H1 (cell line): ENCODE results near the gene POGZ. TPM values are rescaled to one million over a fixed set of nuclear protein-coding genes. Genes with fewer than 3 reads are reported as not detected.

Experiments used
- CTCF ChIA-PET: fragments of 300-600 bp; sonication (Branson Sonifier 250); formaldehyde crosslinking; loops from one replicate; lab custom pipeline; 2021; ENCODE audit not compliant: partially characterized antibody; lab: Charles Lee
- POLR2A ChIA-PET: fragments of 300-600 bp; sonication (Branson Sonifier 250); formaldehyde crosslinking; loops from one replicate; lab custom pipeline; 2021; ENCODE audit warnings: inconsistent platforms; ENCODE audit not compliant: partially characterized antibody; lab: Charles Lee
- DNase-seq, 2 experiments: peaks; one replicate each; pipeline versions ENCODE4 v3.0.0 to v3.0.0-alpha.2; 2010 to 2022; ENCODE audit warnings: low spot score in 2 of 2, low read depth in 1 of 2, mixed read lengths in 1 of 2
- FAIRE-seq: peaks from 2 replicates; lab custom pipeline; 2011; peaks lifted over from hg19 to GRCh38; lab: Jason Lieb, UNC
- H2AFZ ChIP-seq: 2 replicates; pipeline ENCODE4 v1.8.1; 2012; ENCODE audit warnings: low read length, inconsistent platforms
- H2AK5ac ChIP-seq: 2 replicates; pipeline ENCODE4 v1.6.1; 2013; ENCODE audit warnings: low read depth, low read length
- H2BK120ac ChIP-seq: replicated peaks from 2 replicates; pipeline ENCODE3; 2013; ENCODE audit warnings: low read depth, low read length, inconsistent platforms
- H2BK12ac ChIP-seq: 2 replicates; pipeline ENCODE4 v1.6.1; 2013; ENCODE audit warnings: low read depth, low read length
- H2BK15ac ChIP-seq: 2 replicates; pipeline ENCODE4 v1.6.1; 2013; ENCODE audit warnings: low read length
- H2BK20ac ChIP-seq: 2 replicates; pipeline ENCODE4 v1.6.1; 2013; ENCODE audit warnings: low read length
- H2BK5ac ChIP-seq: 2 replicates; pipeline ENCODE4 v1.6.1; 2013; ENCODE audit warnings: low read depth, low read length
- H3K14ac ChIP-seq: 2 replicates; pipeline ENCODE4 v1.6.1; 2013; ENCODE audit warnings: inconsistent platforms; ENCODE audit not compliant: insufficient read length
- H3K18ac ChIP-seq: 2 replicates; pipeline ENCODE4 v1.6.1; 2013; ENCODE audit warnings: low read length; ENCODE audit errors: extremely low read depth
- H3K23ac ChIP-seq: 2 replicates; pipeline ENCODE4 v1.6.1; 2013; ENCODE audit warnings: inconsistent platforms; ENCODE audit not compliant: insufficient read length
- H3K23me2 ChIP-seq: 2 replicates; pipeline ENCODE4 v1.6.1; 2013; ENCODE audit warnings: low read depth, low read length
- H3K27ac ChIP-seq: 2 replicates; pipeline ENCODE4 v1.6.1; 2011; ENCODE audit warnings: low read depth, low read length, inconsistent platforms
- H3K27me3 ChIP-seq, 4 experiments: replicated peaks in 1 of 4; 1 replicate in 1 of 4; 2 replicates in 3 of 4; pipeline versions ENCODE4 v1.6.1 to v1.8.1; 2011 to 2013; ENCODE audit warnings: low read length in 3 of 4, mild to moderate bottlenecking in 3 of 4, inconsistent platforms in 2 of 4, mixed read lengths in 2 of 4, moderate library complexity in 1 of 4; ENCODE audit not compliant: control insufficient read depth in 3 of 4, insufficient read depth in 3 of 4; ENCODE audit errors: extremely low read depth in 1 of 4
- H3K36me3 ChIP-seq, 4 experiments: 2 replicates each; pipeline versions ENCODE4 v1.6.1 to v1.8.1; 2011 to 2013; ENCODE audit warnings: mild to moderate bottlenecking in 4 of 4, low read length in 3 of 4, moderate library complexity in 2 of 4, control low read depth in 1 of 4, inconsistent platforms in 1 of 4; ENCODE audit not compliant: insufficient read depth in 4 of 4, control insufficient read depth in 2 of 4
- H3K4ac ChIP-seq: replicated peaks from 2 replicates; pipeline ENCODE3; 2013; ENCODE audit warnings: low read length, low read depth, mixed read lengths, inconsistent platforms; ENCODE audit not compliant: insufficient read length
- H3K4me1 ChIP-seq, 4 experiments: replicated peaks in 1 of 4; 1 replicate in 1 of 4; 2 replicates in 3 of 4; pipeline versions ENCODE4 v1.6.1 to v1.8.1; 2011 to 2013; ENCODE audit warnings: low read length in 3 of 4, inconsistent platforms in 2 of 4, mixed read lengths in 1 of 4; ENCODE audit not compliant: insufficient read depth in 4 of 4, control insufficient read depth in 3 of 4
- H3K4me2 ChIP-seq, 2 experiments: 2 replicates each; pipeline versions ENCODE4 v1.6.1 to v1.8.1; 2011 to 2013; ENCODE audit warnings: low read depth in 2 of 2, low read length in 2 of 2, control low read depth in 1 of 2, inconsistent platforms in 1 of 2, mild to moderate bottlenecking in 1 of 2; ENCODE audit not compliant: insufficient read depth in 1 of 2
- H3K4me3 ChIP-seq, 4 experiments: fragments of 200-600, 300-600 bp in 1 of 4; sonication (generic), shearing (Covaris generic), sonication (Bioruptor Twin) in 1 of 4; 2 replicates each; pipeline versions ENCODE4 v1.5.1 to v1.8.1; 2011 to 2016; ENCODE audit warnings: low read length in 4 of 4, low read depth in 3 of 4, control low read depth in 2 of 4, inconsistent platforms in 2 of 4, mild to moderate bottlenecking in 2 of 4, mixed read lengths in 1 of 4, moderate library complexity in 1 of 4; ENCODE audit not compliant: insufficient read depth in 2 of 4; ENCODE audit errors: extremely low read depth in 1 of 4
- H3K56ac ChIP-seq: replicated peaks from 2 replicates; pipeline ENCODE3; 2013; ENCODE audit warnings: low read depth, mild to moderate bottlenecking, mixed read lengths, low read length, inconsistent platforms; ENCODE audit not compliant: insufficient read length
- H3K79me1 ChIP-seq: 2 replicates; pipeline ENCODE4 v1.6.1; 2013; ENCODE audit warnings: low read depth, low read length, control low read depth
- H3K79me2 ChIP-seq, 2 experiments: 2 replicates each; pipeline versions ENCODE4 v1.6.1 to v1.8.1; 2012 to 2013; ENCODE audit warnings: low read length in 2 of 2, mild to moderate bottlenecking in 2 of 2, inconsistent platforms in 1 of 2; ENCODE audit not compliant: insufficient read depth in 2 of 2, control insufficient read depth in 1 of 2
- H3K9ac ChIP-seq, 4 experiments: replicated peaks in 1 of 4; 1 replicate in 1 of 4; 2 replicates in 3 of 4; pipeline versions ENCODE4 v1.6.1 to v1.8.1; 2011 to 2013; ENCODE audit warnings: low read depth in 3 of 4, low read length in 3 of 4, control low read depth in 2 of 4, mild to moderate bottlenecking in 2 of 4, moderate library complexity in 2 of 4, inconsistent platforms in 1 of 4; ENCODE audit errors: extremely low read depth in 1 of 4
- H3K9me3 ChIP-seq, 2 experiments: 2 replicates each; pipeline versions ENCODE4 v1.6.1 to v1.8.1; 2012 to 2013; ENCODE audit warnings: mild to moderate bottlenecking in 2 of 2, moderate library complexity in 2 of 2, control low read depth in 1 of 2, inconsistent platforms in 1 of 2, low read depth in 1 of 2, low read length in 1 of 2, mixed read lengths in 1 of 2; ENCODE audit not compliant: insufficient read depth in 2 of 2
- H4K20me1 ChIP-seq, 2 experiments: replicated peaks in 1 of 2; 2 replicates each; pipeline versions ENCODE3 to v1.8.1; 2011 to 2013; ENCODE audit warnings: inconsistent platforms in 2 of 2, low read length in 2 of 2, mild to moderate bottlenecking in 1 of 2; ENCODE audit not compliant: insufficient read depth in 2 of 2, control insufficient read depth in 1 of 2
- H4K5ac ChIP-seq: 2 replicates; pipeline ENCODE4 v1.6.1; 2013; ENCODE audit warnings: low read length, low read depth, mixed read lengths, inconsistent platforms; ENCODE audit not compliant: insufficient read length
- H4K8ac ChIP-seq: 2 replicates; pipeline ENCODE4 v1.8.0; 2013; ENCODE audit warnings: mild to moderate bottlenecking, moderate library complexity, low read length, inconsistent platforms; ENCODE audit not compliant: insufficient read depth; ENCODE audit errors: extremely low read depth
- H4K91ac ChIP-seq: replicated peaks from 2 replicates; pipeline ENCODE3; 2013; ENCODE audit warnings: low read length, mixed read lengths, inconsistent platforms; ENCODE audit not compliant: insufficient read length
- BCL11A ChIP-seq, 2 experiments: IDR thresholded peaks; one replicate each; pipeline ENCODE4 v1.6.1; 2011; ENCODE audit warnings: low read depth in 2 of 2, low read length in 2 of 2, mild to moderate bottlenecking in 2 of 2
- CREB1 ChIP-seq: IDR thresholded peaks from 2 replicates; pipeline ENCODE4 v1.6.1; 2012; ENCODE audit warnings: inconsistent platforms
- MAFK ChIP-seq: IDR thresholded peaks from 2 replicates; pipeline ENCODE4 v1.6.1; 2012; ENCODE audit warnings: low read depth, mild to moderate bottlenecking, improper control_type of control experiment, low read length
- RFX5 ChIP-seq: IDR thresholded peaks from 2 replicates; pipeline ENCODE4 v1.6.1; 2011; ENCODE audit warnings: low read depth, low read length, improper control_type of control experiment, borderline replicate concordance
- SAP30 ChIP-seq: fragments of 300-600 bp; sonication (generic); IDR thresholded peaks from 2 replicates; pipeline ENCODE4 v1.7.1; 2012; ENCODE audit warnings: low read length, moderate library complexity, mild to moderate bottlenecking, inconsistent platforms; ENCODE audit not compliant: insufficient read depth, insufficient replicate concordance
- TAF1 ChIP-seq: IDR thresholded peaks from 2 replicates; pipeline ENCODE4 v1.6.1; 2011; ENCODE audit warnings: mild to moderate bottlenecking, low read depth, low read length
- TCF12 ChIP-seq: IDR thresholded peaks from 2 replicates; pipeline ENCODE4 v1.6.1; 2011; ENCODE audit warnings: low read depth, mild to moderate bottlenecking, low read length
- WGBS, 2 experiments: shearing (Covaris generic) in 1 of 2; methylation state at CpG; one replicate each; pipeline versions ENCODE4 v1.1.6 to v1.1.7; 2013 to 2015; ENCODE audit warnings: low lambda C conversion rate in 2 of 2, mixed read lengths in 2 of 2, inconsistent platforms in 1 of 2, low coverage in 1 of 2, missing lambda C conversion rate in 1 of 2; ENCODE audit not compliant: insufficient replicate concordance in 2 of 2, insufficient coverage in 1 of 2, insufficient read length in 1 of 2; ENCODE audit errors: extremely low coverage in 1 of 2, missing lambda C conversion rate in 1 of 2; 5-methylcytosine and 5-hydroxymethylcytosine counted together
- polyA plus RNA-seq, 7 experiments: library from polyadenylated mRNA; depleted of rRNA in 3 of 7; stranded (reverse) in 5 of 7; unstranded in 2 of 7; fragments of >200 nt in 5 of 7; fragments of 200-250 nt in 2 of 7; gene quantifications; 1 replicate in 5 of 7; 2 replicates in 1 of 7; 4 replicates in 1 of 7; pipeline versions ENCODE4 v1.2.1 to v1.2.3, GENCODE V29; 2011 to 2013; ENCODE audit warnings: missing spikeins in 2 of 7, mixed read lengths in 2 of 7
- total RNA-seq: library from RNA; stranded (reverse); fragmentation: NEBNext Ultra II Directional; extraction: Animal tissue kit (Norgen Biotek cat#: 25700); gene quantifications from 2 replicates; pipeline ENCODE4 v1.2.1, GENCODE V29; 2021
- TF ChIP-seq, protein P1 (sequence below): IDR thresholded peaks from 2 replicates; pipeline ENCODE4 v1.6.1; 2012; ENCODE audit warnings: inconsistent platforms

The POGZ gene
- total and polyA plus RNA-seq, 2 of the 8 experiments (the other 6 are each of a cell fraction or from before 2014, with no cell fraction given): 66.4 to 105 TPM

GRCh38 chr1:151465026-151465425 lies 5.7 kb upstream of the POGZ start:
- Histone ChIP-seq H4K91ac (no peak overlapping the region), H3K56ac (no peak overlapping the region), H4K8ac (no peak overlapping the region), H3K4me2 (no peak overlapping the region), H2BK15ac (no peak overlapping the region), H3K23ac (no peak overlapping the region), H2AFZ (no peak overlapping the region), H3K36me3 (no peaks in the 10 kb centered on the region), H3K4me1 (no peaks in the 10 kb centered on the region), H2AK5ac (no peak overlapping the region), H3K9ac (no peak overlapping the region), H4K5ac (no peak overlapping the region), H3K14ac (no peak overlapping the region), H3K9me3 (no peaks in the 10 kb centered on the region), H3K4ac (no peak overlapping the region), H3K27me3 (no peaks in the 10 kb centered on the region; a peak in 2 of 7 replicates), H3K23me2 (no peaks in the 10 kb centered on the region; the same call in 1 of the 2 replicates), H2BK20ac (no peak overlapping the region), H3K4me3 (no peak overlapping the region), H3K27ac (no peak overlapping the region), H2BK12ac (no peak overlapping the region), H2BK120ac (no peak overlapping the region), H3K79me1 (no peaks in the 10 kb centered on the region), H3K18ac (no peak overlapping the region), H4K20me1 (no peaks in the 10 kb centered on the region), H3K79me2 (no peaks in the 10 kb centered on the region), H2BK5ac (no peak overlapping the region)
- WGBS, 2 experiments: 70% methylated on average over 1 of the region's 1 CpG; no CpG with 5 or more reads in 1 of the 2 experiments
- ChIA-PET POLR2A (interaction anchor here (1.2 to 1.7 kb wide), 4 partner anchors 10 to 74 kb away, joined by 3 to 8 read pairs (median 4); partner anchors contain the start of gene CGN), CTCF (interaction anchor here (1.1 to 1.4 kb wide), 4 partner anchors 14 to 129 kb away, joined by 3 to 6 read pairs (median 4); no protein-coding TSS in a partner anchor)
- TF ChIP-seq BCL11A (IDR thresholded peaks at IDR 0.05; ENCODE audit: low read depth in 2 of 2, low read length in 2 of 2) (no peak), TAF1 (no peak), SAP30 (no peak), MAFK (no peak), RFX5 (no peak), CREB1 (no peak), TCF12 (no peak)
- TF ChIP-seq, protein P1, sequence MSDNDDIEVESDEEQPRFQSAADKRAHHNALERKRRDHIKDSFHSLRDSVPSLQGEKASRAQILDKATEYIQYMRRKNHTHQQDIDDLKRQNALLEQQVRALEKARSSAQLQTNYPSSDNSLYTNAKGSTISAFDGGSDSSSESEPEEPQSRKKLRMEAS: no peak
- no peak for FAIRE-seq
- no peak for DNase-seq
